8988T (cell line): Measurements from ENCODE around the gene ENO2.

Experiments used
- DNase-seq: peaks from one replicate; pipeline ENCODE4 v3.0.0; 2011

The ENO2 gene

GRCh38 chr12:6914947-6915788, 788 bp downstream of the ENO2 start:
- DNase-seq, result no peak

GRCh38 chr12:6915789-6916285, 1.5 kb downstream of the ENO2 start:
- DNase-seq, result no peak

GRCh38 chr12:6916426-6917200, 2.2 kb downstream of the ENO2 start:
- DNase-seq, result no peak

GRCh38 chr12:6917491-6918231, 3.3 kb downstream of the ENO2 start:
- DNase-seq, result no peak

- DNase-seq, result no peak
Measured at GRCh38 chr12:6919588-6919987, 5.2 kb downstream of the ENO2 start.

GRCh38 chr12:6921539-6921938, 7.2 kb downstream of the ENO2 start:
- no peak for DNase-seq

- DNase-seq, result no peak
Measured at GRCh38 chr12:6921996-6922946, 7.9 kb downstream of the ENO2 start.

- no peak for DNase-seq
Measured at GRCh38 chr12:6923003-6923732, 8.8 kb downstream of the ENO2 start.

- no peak for DNase-seq
Measured at GRCh38 chr12:6923851-6924250, 9.5 kb downstream of the ENO2 start.

- no peak for DNase-seq
Measured at GRCh38 chr12:6925239-6925539, 10.8 kb downstream of the ENO2 start.

- DNase-seq, result no peak
Measured at GRCh38 chr12:6925540-6926279, 11.3 kb downstream of the ENO2 start.

GRCh38 chr12:6927379-6928021, 13.1 kb downstream of the ENO2 start, which contains the start of gene ATN1:
TSS of gene ATN1 (plus strand) at chr12:6927959. CDS start at chr12:6934002, 6,043 bp downstream.
- DNase-seq, result no peak

- DNase-seq, result no peak
Measured at GRCh38 chr12:6928022-6928702, 13.8 kb downstream of the ENO2 start.

GRCh38 chr12:6928703-6929407, 14.5 kb downstream of the ENO2 start:
- DNase-seq, result no peak

GRCh38 chr12:6929466-6930452, 15.4 kb downstream of the ENO2 start:
- no peak for DNase-seq

GRCh38 chr12:6932766-6933165, 18.4 kb downstream of the ENO2 start:
- DNase-seq, result no peak

GRCh38 chr12:6934110-6934509, 19.7 kb downstream of the ENO2 start:
- DNase-seq, result no peak
